Spleen (tissue), 11 donors: ENCODE measurements around the gene FAM156B. TPM values are rescaled to one million over a fixed set of nuclear protein-coding genes. Genes with fewer than 3 reads are reported as not detected.
"Not testable (repeated sequence)": the region's sequence is repeated elsewhere in the genome, so short reads cannot be mapped to it uniquely, and the experiment has no call there.

Experiments used
- DNase-seq: peaks from one replicate; pipeline ENCODE4 v3.0.0-alpha.2; 2020
- H3K27ac ChIP-seq, 8 donors: fragments of 200-600 bp; sonication (generic) in 7 of 8; 1 replicate in 4 of 8; 2 replicates in 4 of 8; pipeline versions ENCODE4 v1.5.0 to v1.8.0; 2016 to 2021; ENCODE audit warnings: inconsistent platforms in 4 of 8, mild to moderate bottlenecking in 4 of 8, moderate library complexity in 1 of 8
- H3K27me3 ChIP-seq, 7 donors: fragments of 200-600 bp; sonication (generic) in 6 of 7; replicated peaks in 1 of 7; 1 replicate in 4 of 7; 2 replicates in 3 of 7; pipeline versions ENCODE4 v1.5.0 to v1.8.0; 2016 to 2021; ENCODE audit warnings: inconsistent platforms in 3 of 7, mild to moderate bottlenecking in 1 of 7
- H3K36me3 ChIP-seq, 6 donors: fragments of 200-600 bp; sonication (generic) in 5 of 6; 1 replicate in 4 of 6; 2 replicates in 2 of 6; pipeline versions ENCODE4 v1.5.0 to v1.8.0; 2016 to 2021; ENCODE audit warnings: inconsistent platforms in 2 of 6
- H3K4me1 ChIP-seq, 6 donors: fragments of 200-600 bp; sonication (generic) in 5 of 6; 1 replicate in 3 of 6; 2 replicates in 3 of 6; pipeline versions ENCODE4 v1.5.0 to v1.8.0; 2016 to 2021; ENCODE audit warnings: inconsistent platforms in 3 of 6
- H3K4me3 ChIP-seq, 8 donors: fragments of 200-600 bp; sonication (generic) in 7 of 8; 1 replicate in 4 of 8; 2 replicates in 4 of 8; pipeline versions ENCODE4 v1.5.0 to v1.8.0; 2016 to 2021; ENCODE audit warnings: inconsistent platforms in 4 of 8, mild to moderate bottlenecking in 4 of 8, moderate library complexity in 2 of 8
- H3K9me3 ChIP-seq, 8 donors: fragments of 200-600 bp; sonication (generic) in 7 of 8; 1 replicate in 4 of 8; 2 replicates in 4 of 8; pipeline versions ENCODE4 v1.5.0 to v1.8.0; 2016 to 2021; ENCODE audit warnings: inconsistent platforms in 4 of 8
- WGBS, 5 donors: extraction: QIAGEN DNeasy Blood & Tissue Kit in 3 of 5; methylation state at CpG; one replicate each; pipeline versions ENCODE4 v1.1.5 to v1.1.7; 2013 to 2018; 5-methylcytosine and 5-hydroxymethylcytosine counted together
- intact Hi-C: fragments of 100-400 bp; cut with DNase I; formaldehyde crosslinking; loops from one replicate; pipeline ENCODE4 v1.15.0; 2023; ENCODE audit warnings: low total_unique reads
- polyA plus RNA-seq, 3 donors: library from polyadenylated mRNA; stranded (reverse); fragments of 200-250 nt; gene quantifications; one replicate each; pipeline ENCODE4 v1.2.1, GENCODE V29; 2013
- total RNA-seq, 7 donors: library from RNA; depleted of rRNA in 3 of 7; stranded (reverse); fragments of >200 nt in 3 of 7; fragmentation: NEBNext Ultra II Directional in 4 of 7; extraction: Animal tissue kit (Norgen Biotek cat#: 25700) in 4 of 7; gene quantifications; one replicate each; pipeline versions ENCODE4 v1.1.0 to v1.2.1, GENCODE V29; 2016 to 2021
- donor health status: healthy with polysubstance abuse.
- donor health status: DM: no; HTN: no; CAD: no; lungs with moderate emphysema.
- donor health status: DM: no; HTN: no; CAD: no.
- donor health status: Bipolar disorder and iron deficiency.
- donor health status: healthy.
- donor health status: DM: no; HTN: no; CAD: no.
- donor health status: DM: yes; HTN: yes; CAD: no.

The FAM156B gene
- total and polyA plus RNA-seq, 10 donors: 9.5 to 90.8 (median 25.5) TPM

DNA sequence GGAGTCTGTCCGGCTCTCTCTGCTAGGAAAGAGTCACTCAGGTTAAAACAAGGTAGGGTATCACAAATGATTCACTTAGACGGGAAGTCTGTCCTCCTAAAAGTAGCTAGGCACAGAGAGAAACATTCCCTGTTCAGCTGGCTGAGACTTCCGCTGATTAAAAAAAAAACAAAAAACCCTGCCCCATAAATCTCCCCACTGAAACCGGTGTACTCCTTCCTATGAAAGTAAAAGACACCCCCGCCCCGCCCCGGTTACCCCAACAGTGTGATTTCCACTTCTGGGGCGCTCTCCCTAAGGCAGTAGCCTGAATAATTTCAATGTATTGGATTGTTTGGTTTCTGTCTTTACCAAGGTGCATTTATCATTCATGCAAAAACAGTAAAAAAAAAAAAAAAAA lies 692 bp upstream of the FAM156B start:
- H3K4me1 ChIP-seq, H3K4me3 ChIP-seq, DNase-seq, H3K27ac ChIP-seq, H3K9me3 ChIP-seq, intact Hi-C loops, H3K36me3 ChIP-seq, H3K27me3 ChIP-seq: not testable (repeated sequence)
- WGBS, 5 donors: no CpG with 5 or more reads among the region's 8 CpGs

DNA sequence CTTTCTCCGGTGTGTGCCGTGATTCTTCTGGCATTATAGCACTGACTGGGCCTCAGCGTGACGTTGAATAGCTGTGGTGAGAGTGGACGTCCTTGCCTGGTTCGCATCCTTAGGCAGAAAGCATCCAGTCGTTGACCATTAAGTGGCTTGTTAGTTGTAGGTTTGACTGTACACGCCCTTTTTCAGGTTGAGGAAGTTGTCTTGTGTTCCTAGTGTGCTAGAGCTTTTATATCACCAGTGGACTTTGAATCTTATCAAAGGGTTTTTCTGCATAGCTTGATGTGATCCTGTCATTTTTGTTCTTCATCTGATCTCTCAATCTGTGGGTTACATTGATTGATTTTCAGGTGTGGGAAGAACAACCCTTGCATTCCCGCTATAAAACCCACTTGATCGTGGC lies 8.4 kb downstream of the FAM156B start:
- H3K4me3 ChIP-seq, H3K27me3 ChIP-seq, intact Hi-C loops, H3K4me1 ChIP-seq, H3K9me3 ChIP-seq, H3K27ac ChIP-seq, H3K36me3 ChIP-seq, DNase-seq: not testable (repeated sequence)
- no CpG with 5 or more reads among the region's 10 CpGs for WGBS, 5 donors

DNA sequence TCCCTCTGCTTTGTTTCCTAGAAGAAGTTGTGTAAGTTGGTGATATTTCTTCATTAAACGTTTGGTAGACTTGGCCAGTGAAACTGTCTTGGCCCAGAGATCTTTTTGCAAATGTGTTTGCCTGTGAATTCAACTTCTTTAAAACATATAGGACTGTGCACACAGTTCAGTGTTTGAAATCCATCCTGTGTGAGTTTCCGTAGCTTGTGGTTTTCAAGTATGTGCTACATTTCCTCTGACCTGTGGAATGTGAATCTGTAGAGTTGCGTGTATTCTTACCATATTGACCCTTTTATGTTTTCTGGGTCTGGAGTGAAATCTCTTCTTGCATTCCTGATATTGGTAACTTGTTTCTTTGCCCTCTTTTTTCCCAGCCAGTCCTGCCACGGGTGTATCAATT lies 8.9 kb downstream of the FAM156B start:
- intact Hi-C loops, H3K4me1 ChIP-seq, H3K4me3 ChIP-seq, H3K9me3 ChIP-seq, H3K27me3 ChIP-seq, H3K27ac ChIP-seq, DNase-seq, H3K36me3 ChIP-seq: not testable (repeated sequence)
- WGBS, 5 donors: no CpG with 5 or more reads among the region's 4 CpGs

DNA sequence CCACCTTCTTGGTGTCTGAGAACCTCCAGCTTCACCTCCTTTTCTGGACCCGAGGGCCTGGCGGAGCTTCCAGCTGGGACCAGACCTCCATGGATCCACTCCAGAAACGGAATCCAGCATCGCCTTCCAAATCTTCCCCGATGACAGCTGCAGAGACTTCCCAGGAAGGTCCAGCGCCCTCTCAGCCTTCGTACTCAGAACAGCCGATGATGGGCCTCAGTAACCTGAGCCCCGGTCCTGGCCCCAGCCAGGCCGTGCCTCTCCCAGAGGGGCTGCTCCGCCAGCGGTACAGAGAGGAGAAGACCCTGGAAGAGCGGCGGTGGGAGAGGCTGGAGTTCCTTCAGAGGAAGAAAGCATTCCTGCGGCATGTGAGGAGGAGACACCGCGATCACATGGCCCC lies 10.0 kb downstream of the FAM156B start:
- DNase-seq, H3K9me3 ChIP-seq, H3K4me3 ChIP-seq, H3K27ac ChIP-seq, H3K36me3 ChIP-seq, H3K4me1 ChIP-seq, intact Hi-C loops, H3K27me3 ChIP-seq: not testable (repeated sequence)
- whole genome bisulfite sequencing, 5 donors: no CpG with 5 or more reads among the region's 17 CpGs

DNA sequence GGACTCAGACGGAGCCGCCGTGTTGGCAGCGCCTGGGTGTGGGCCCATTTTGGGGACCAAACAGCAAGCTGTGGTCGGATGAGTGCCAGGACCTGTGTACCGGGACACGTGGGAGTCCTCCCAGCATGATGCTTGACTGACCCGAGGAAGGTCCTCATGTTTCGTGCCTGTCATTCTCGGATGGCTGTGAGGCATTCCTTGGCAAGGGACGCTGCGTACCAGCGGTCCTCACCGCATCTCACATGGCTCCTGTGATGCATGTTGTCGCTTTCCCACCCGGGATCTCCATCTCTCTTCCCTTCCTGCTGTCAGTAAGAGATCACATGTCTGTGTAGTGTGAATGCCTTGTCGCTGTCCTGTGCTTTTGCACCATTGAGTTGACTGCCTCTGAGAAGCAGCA lies 10.8 kb downstream of the FAM156B start:
- H3K27me3 ChIP-seq, H3K9me3 ChIP-seq, DNase-seq, H3K4me3 ChIP-seq, H3K36me3 ChIP-seq, H3K4me1 ChIP-seq, H3K27ac ChIP-seq, intact Hi-C loops: not testable (repeated sequence)
- no CpG with 5 or more reads among the region's 17 CpGs for WGBS, 5 donors

DNA sequence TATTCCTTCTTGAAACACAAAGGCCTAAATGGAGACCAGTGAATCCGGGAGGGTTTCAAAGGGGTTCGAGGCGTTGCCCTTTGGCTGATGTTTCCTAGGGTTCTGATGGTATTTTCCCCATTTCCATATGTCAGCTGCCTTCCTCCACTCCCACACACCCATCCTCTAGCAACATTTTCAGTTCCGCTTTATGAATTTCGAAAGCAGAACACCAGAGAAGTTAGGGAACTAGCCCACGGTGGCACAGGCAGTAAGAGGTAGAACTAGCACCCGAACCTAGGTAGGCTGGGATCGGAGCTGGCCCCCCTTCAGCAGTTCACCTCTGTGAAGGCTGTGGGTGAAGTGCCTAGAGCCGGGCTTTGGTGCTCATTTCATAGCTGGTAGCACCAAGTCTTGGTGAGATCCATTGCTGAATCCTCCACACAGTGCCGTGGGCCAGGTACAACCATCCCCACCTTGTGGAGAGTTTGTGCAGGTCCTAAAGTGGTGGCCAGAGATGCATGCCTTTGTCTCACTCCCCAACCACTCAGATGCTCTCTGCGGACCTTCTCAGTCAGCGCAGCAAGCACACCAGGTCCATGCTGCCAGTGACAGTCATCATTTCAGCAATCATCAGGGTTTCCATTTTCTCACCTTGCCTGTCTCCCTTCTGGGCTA lies 12.3 kb downstream of the FAM156B start:
- no CpG with 5 or more reads among the region's 12 CpGs for WGBS, 5 donors
- intact Hi-C loops, DNase-seq: not testable (repeated sequence)

DNA sequence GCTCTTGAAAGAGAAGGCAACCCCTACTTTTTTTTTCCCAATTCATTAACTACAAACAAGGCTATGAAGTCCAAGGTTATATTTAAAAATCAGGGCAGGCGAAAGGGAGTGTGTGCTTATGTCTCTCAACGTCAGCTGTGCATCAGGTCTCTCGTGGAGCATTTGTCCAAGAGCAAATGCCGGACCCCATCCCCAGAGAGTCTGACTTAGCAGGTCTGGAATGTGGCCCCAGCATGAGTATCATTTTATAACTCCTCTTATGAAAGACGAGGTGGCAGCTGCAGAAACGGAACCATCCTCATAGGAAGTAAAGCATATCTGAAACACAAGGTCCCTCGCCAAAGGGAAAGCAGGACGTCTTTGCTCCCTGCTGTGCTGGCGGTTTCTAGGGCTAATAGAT lies 16.6 kb downstream of the FAM156B start:
- intact Hi-C loops, H3K4me1 ChIP-seq, H3K4me3 ChIP-seq, H3K27me3 ChIP-seq, H3K27ac ChIP-seq, H3K36me3 ChIP-seq, H3K9me3 ChIP-seq, DNase-seq: not testable (repeated sequence)
- WGBS, 5 donors: no CpG with 5 or more reads among the region's 9 CpGs

More for the DNA sequence above, 12.3 kb downstream of the FAM156B start:
- H3K4me3 ChIP-seq, H3K36me3 ChIP-seq, H3K27me3 ChIP-seq, H3K4me1 ChIP-seq, H3K9me3 ChIP-seq, H3K27ac ChIP-seq: not testable (repeated sequence)

DNA sequence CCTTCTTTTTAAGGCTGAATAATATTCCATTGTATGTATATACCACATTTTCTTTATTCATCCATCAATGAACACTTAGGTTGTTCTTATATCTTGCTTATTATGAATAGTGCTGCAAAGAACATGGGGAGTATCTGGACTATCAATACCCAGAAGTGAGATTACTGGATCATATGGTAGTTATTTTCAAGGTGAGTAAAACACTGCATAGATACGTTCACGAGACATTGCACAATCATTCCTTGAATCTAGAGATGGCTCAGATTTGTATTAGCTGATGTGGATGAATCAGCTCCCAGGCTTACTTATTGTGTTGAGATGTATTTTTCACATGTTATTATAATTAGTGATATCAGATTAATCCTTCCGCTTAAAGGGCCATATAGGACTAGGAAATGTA lies 17.6 kb downstream of the FAM156B start:
- H3K27ac ChIP-seq, intact Hi-C loops, H3K36me3 ChIP-seq, H3K4me1 ChIP-seq, DNase-seq, H3K27me3 ChIP-seq, H3K9me3 ChIP-seq, H3K4me3 ChIP-seq: not testable (repeated sequence)
- WGBS, 5 donors: no CpG with 5 or more reads among the region's 3 CpGs
